ENCODE data around the gene ALG14. TPM values are rescaled to one million over a fixed set of nuclear protein-coding genes. Genes with fewer than 3 reads are reported as not detected.

ALG14 gene
- polyA plus RNA-seq, 1 of the 3 experiments (the other 2 are of a cell fraction): 2.5 TPM

DNA sequence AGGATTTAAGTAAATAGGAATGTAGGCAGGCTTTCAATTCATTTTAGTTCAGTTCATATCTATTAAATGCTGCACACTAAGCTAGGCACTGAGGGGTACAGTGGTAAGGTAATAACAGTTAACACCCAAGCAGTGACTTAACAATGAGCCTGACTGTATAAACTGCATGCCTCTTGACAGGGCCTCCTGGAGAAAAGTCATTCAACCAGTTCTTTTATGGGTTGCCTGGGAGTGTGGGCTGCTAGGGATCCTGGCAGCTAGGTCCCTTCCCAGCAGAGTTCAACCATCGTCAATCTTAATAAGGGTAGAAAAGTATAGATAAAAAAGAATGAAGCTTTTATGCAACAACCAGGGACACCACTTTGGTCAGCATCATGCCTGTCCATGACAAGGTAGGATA is 8.1 kb upstream of the ALG14 start:
- Histone ChIP-seq H3K4me2 (no peak overlapping the region), H3K36me3 (replicated peaks in 1 of 2; ENCODE audit: control insufficient read depth in 1 of 2, insufficient read depth in 2 of 2, low read length in 1 of 2) (no peaks in the 10 kb centered on the region), H3K79me2 (ENCODE audit: insufficient read depth) (no peaks in the 10 kb centered on the region), H3K27ac (ENCODE audit: low read depth in 2 of 2, low read length in 1 of 2) (no peak overlapping the region), H3K4me1 (ENCODE audit: control insufficient read depth in 1 of 2, insufficient read depth in 2 of 2, low read depth in 1 of 2, low read length in 1 of 2) (peaks cover 0 to 5% of the 10 kb centered on the region in 2 experiments; a peak in 1 of 4 replicates), H3K9me2 (no peaks in the 10 kb centered on the region), H3K9ac (no peak overlapping the region), H3K4me3 (ENCODE audit: low read depth in 2 of 2, low read length in 1 of 2) (no peak overlapping the region), H3K9me3 (no peaks in the 10 kb centered on the region), H2AFZ (ENCODE audit: low read depth) (no peak overlapping the region), H3K27me3 (ENCODE audit: insufficient read depth) (no peaks in the 10 kb centered on the region; the same call in 1 of the 2 replicates), H4K20me1 (ENCODE audit: insufficient read depth) (no peaks in the 10 kb centered on the region), H3F3A (replicated peaks; ENCODE audit: insufficient read depth) (peaks cover 4% of the 10 kb centered on the region)
- CTCF ChIA-PET: interaction anchor here (1.3 to 2.2 kb wide), 4 partner anchors 35 to 153 kb away, joined by 4 to 6 read pairs (median 5); partner anchors contain the start of genes RWDD3 and TLCD4
- no peak for DNase-seq
- POLR2A ChIA-PET: no interaction called here
- WGBS (ENCODE audit: low lambda C conversion rate): 80% methylated on average over 1 of the region's 1 CpG
- TF ChIP-seq MEF2A (IDR thresholded peaks at IDR 0.05; ENCODE audit: borderline replicate concordance, low read depth) (no peak), JUND (IDR thresholded peaks at IDR 0.05) (no peak), SIN3A (IDR thresholded peaks at IDR 0.05; ENCODE audit: borderline replicate concordance, low read depth, low read length) (no peak), EP300 (IDR thresholded peaks at IDR 0.05; ENCODE audit: borderline replicate concordance in 1 of 2, low read depth in 1 of 2, low read length in 1 of 2) (no peak), GABPA (IDR thresholded peaks at IDR 0.05; ENCODE audit: low read depth) (no peak), TCF12 (IDR thresholded peaks at IDR 0.05) (no peak), NRF1 (IDR thresholded peaks at IDR 0.05; ENCODE audit: low read depth, low read length) (no peak), EZH2phosphoT487 (IDR thresholded peaks at IDR 0.05; ENCODE audit: borderline replicate concordance, low read depth) (no peak), NFIC (IDR thresholded peaks at IDR 0.05; ENCODE audit: borderline replicate concordance) (no peak), ELF1 (IDR thresholded peaks at IDR 0.05) (no peak), FOXM1 (IDR thresholded peaks at IDR 0.05; ENCODE audit: low read depth) (no peak), GATA2 (CRISPR knock-in tag; IDR thresholded peaks at IDR 0.05) (no peak), FOXJ3 (CRISPR knock-in tag; IDR thresholded peaks at IDR 0.05) (no peak), SMC3 (IDR thresholded peaks at IDR 0.05; ENCODE audit: low read depth, low read length) (no peak), RCOR1 (IDR thresholded peaks at IDR 0.05; ENCODE audit: low read length) (no peak)
- TF ChIP-seq, protein P1, sequence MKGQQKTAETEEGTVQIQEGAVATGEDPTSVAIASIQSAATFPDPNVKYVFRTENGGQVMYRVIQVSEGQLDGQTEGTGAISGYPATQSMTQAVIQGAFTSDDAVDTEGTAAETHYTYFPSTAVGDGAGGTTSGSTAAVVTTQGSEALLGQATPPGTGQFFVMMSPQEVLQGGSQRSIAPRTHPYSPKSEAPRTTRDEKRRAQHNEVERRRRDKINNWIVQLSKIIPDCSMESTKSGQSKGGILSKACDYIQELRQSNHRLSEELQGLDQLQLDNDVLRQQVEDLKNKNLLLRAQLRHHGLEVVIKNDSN (IDR thresholded peaks at IDR 0.05; ENCODE audit: borderline replicate concordance, low read depth): no peak
- TF ChIP-seq, protein P2, sequence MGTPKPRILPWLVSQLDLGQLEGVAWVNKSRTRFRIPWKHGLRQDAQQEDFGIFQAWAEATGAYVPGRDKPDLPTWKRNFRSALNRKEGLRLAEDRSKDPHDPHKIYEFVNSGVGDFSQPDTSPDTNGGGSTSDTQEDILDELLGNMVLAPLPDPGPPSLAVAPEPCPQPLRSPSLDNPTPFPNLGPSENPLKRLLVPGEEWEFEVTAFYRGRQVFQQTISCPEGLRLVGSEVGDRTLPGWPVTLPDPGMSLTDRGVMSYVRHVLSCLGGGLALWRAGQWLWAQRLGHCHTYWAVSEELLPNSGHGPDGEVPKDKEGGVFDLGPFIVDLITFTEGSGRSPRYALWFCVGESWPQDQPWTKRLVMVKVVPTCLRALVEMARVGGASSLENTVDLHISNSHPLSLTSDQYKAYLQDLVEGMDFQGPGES (IDR thresholded peaks at IDR 0.05; ENCODE audit: low read depth, low read length): no peak
- TF ChIP-seq, protein P3, sequence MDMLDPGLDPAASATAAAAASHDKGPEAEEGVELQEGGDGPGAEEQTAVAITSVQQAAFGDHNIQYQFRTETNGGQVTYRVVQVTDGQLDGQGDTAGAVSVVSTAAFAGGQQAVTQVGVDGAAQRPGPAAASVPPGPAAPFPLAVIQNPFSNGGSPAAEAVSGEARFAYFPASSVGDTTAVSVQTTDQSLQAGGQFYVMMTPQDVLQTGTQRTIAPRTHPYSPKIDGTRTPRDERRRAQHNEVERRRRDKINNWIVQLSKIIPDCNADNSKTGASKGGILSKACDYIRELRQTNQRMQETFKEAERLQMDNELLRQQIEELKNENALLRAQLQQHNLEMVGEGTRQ (IDR thresholded peaks at IDR 0.05; ENCODE audit: borderline replicate concordance, low read depth, low read length): no peak
- TF ChIP-seq, protein P4, sequence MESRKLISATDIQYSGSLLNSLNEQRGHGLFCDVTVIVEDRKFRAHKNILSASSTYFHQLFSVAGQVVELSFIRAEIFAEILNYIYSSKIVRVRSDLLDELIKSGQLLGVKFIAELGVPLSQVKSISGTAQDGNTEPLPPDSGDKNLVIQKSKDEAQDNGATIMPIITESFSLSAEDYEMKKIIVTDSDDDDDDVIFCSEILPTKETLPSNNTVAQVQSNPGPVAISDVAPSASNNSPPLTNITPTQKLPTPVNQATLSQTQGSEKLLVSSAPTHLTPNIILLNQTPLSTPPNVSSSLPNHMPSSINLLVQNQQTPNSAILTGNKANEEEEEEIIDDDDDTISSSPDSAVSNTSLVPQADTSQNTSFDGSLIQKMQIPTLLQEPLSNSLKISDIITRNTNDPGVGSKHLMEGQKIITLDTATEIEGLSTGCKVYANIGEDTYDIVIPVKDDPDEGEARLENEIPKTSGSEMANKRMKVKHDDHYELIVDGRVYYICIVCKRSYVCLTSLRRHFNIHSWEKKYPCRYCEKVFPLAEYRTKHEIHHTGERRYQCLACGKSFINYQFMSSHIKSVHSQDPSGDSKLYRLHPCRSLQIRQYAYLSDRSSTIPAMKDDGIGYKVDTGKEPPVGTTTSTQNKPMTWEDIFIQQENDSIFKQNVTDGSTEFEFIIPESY (IDR thresholded peaks at IDR 0.05; ENCODE audit: borderline replicate concordance, low read depth): no peak

All from SK-N-SH (cell line).